Sigmoid colon (tissue), 7 donors: ENCODE results near the gene DMRTB1. TPM values are rescaled to one million over a fixed set of nuclear protein-coding genes. Genes with fewer than 3 reads are reported as not detected.

ENCODE experiments used
- DNase-seq: peaks from one replicate; pipeline ENCODE4 v3.0.0-alpha.2; 2019
- H3K27ac ChIP-seq, 4 donors: fragments of 200-600 bp; sonication (generic); one replicate each; pipeline ENCODE4 v1.5.1; 2016 to 2019; ENCODE audit warnings: mild to moderate bottlenecking in 1 of 4
- H3K27me3 ChIP-seq, 3 donors: fragments of 200-600 bp; sonication (generic); one replicate each; pipeline ENCODE4 v1.5.1; 2019; ENCODE audit warnings: mild to moderate bottlenecking in 1 of 3
- H3K36me3 ChIP-seq, 4 donors: fragments of 200-600 bp; sonication (generic); one replicate each; pipeline ENCODE4 v1.5.1; 2016 to 2019
- H3K4me1 ChIP-seq, 4 donors: fragments of 200-600 bp; sonication (generic); one replicate each; pipeline ENCODE4 v1.5.1; 2017 to 2019
- H3K4me3 ChIP-seq, 4 donors: fragments of 200-600 bp; sonication (generic); one replicate each; pipeline ENCODE4 v1.5.1; 2017 to 2019; ENCODE audit warnings: mild to moderate bottlenecking in 2 of 4, moderate library complexity in 1 of 4
- H3K9me3 ChIP-seq, 4 donors: fragments of 200-600 bp in 3 of 4; sonication (generic) in 3 of 4; one replicate each; pipeline versions ENCODE4 v1.5.1 to v1.6.1; 2013 to 2019
- EP300 ChIP-seq, 4 donors: sonication (generic); formaldehyde crosslinking; IDR thresholded peaks; one replicate each; pipeline ENCODE4 v1.6.1; 2017; ENCODE audit warnings: antibody characterized with exemption in 4 of 4
- POLR2A ChIP-seq, 2 donors: fragments of 450-650 bp; IDR thresholded peaks; one replicate each; pipeline ENCODE4 v1.6.1; 2016; ENCODE audit warnings: antibody characterized with exemption in 2 of 2, mild to moderate bottlenecking in 2 of 2, moderate library complexity in 2 of 2
- POLR2AphosphoS5 ChIP-seq, 4 donors: sonication (generic); formaldehyde crosslinking; IDR thresholded peaks; one replicate each; pipeline ENCODE4 v1.6.1; 2017; ENCODE audit warnings: antibody characterized with exemption in 4 of 4
- WGBS, 2 donors: extraction: QIAGEN DNeasy Blood & Tissue Kit; methylation state at CpG; one replicate each; pipeline ENCODE4 v1.1.7; 2013; 5-methylcytosine and 5-hydroxymethylcytosine counted together
- intact Hi-C: fragments of 100-400 bp; cut with DNase I; formaldehyde crosslinking; loops from one replicate; pipeline ENCODE4 v1.15.1; 2023
- polyA plus RNA-seq, 3 donors: library from polyadenylated mRNA; stranded (reverse); fragments of 200-250 nt; gene quantifications; one replicate each; pipeline ENCODE4 v1.2.3, GENCODE V29; 2013
- total RNA-seq, 4 donors: library from RNA; depleted of rRNA; stranded (reverse); fragments of >200 nt; gene quantifications; one replicate each; pipeline ENCODE4 v1.1.0, GENCODE V29; 2016
- TF ChIP-seq, protein P1 (sequence below), 4 experiments: fragments of 450-650 bp in 3 of 4; fragments of 200-600 bp in 1 of 4; IDR thresholded peaks; one replicate each; pipeline ENCODE4 v1.5.1; 2016 to 2019; ENCODE audit warnings: antibody characterized with exemption in 4 of 4, mild to moderate bottlenecking in 3 of 4, moderate library complexity in 2 of 4
- donor health status: healthy with polysubstance abuse.
- donor health status: Bipolar disorder and iron deficiency.
- donor health status: healthy.

Gene DMRTB1
- total and polyA plus RNA-seq, 7 donors = not detected

DNA sequence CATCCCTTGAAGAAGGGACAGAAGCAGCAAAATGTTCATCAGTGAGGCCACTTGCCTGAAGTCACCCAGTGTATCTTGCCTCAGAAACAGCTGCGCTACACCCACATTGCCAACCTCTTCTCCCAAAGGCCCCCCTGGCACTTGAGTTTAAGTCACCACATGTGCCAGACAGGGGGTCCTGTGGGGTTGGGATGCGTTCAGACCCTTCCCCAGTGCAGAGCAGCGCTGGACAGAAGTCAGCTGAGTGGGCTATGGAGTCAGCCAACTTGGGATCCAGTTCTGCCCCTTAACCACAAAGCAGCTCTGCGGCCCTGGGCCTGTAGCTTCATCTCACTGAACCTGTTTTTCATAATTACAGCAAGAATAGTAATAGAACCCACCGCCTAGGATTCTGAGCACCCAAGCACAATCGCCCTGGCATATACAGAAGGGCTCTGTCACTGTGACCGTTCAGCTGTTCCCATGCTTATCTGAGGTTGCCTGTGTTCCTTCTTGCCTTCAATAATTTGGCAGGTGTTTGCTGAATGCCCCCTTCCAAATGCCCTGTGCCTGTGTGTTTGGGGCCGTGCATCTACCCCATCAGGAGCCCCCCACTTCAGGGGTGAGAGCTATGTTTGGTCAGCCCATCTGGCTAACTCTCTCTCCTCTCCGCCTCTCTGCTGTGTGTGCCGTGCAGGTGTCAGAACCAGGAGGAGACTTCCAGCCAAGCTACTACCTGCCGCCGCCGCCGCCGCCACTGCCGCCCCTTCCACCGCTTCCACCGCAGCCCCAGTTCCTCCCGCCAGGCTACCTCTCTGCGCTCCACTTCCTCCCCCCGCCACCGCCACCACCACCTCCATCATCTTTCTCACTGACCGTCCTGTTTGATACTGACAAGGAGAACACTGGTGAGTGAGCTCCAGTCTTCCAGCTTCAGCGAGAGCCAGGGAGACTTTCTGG lies 5.0 kb downstream of the DMRTB1 start:
- DNase-seq = no peak
- WGBS, 2 donors = 88 to 89% methylated on average over 24 of the region's 24 CpGs
- Histone ChIP-seq H3K27ac (no peak overlapping the region), H3K9me3 (no peaks in the 10 kb centered on the region), H3K4me1 (no peaks in the 10 kb centered on the region), H3K36me3 (no peaks in the 10 kb centered on the region), H3K4me3 (no peak overlapping the region), H3K27me3 (no peaks in the 10 kb centered on the region)
- intact Hi-C loops = no loop called here
- TF ChIP-seq EP300 (IDR thresholded peaks at IDR 0.05) (no peak), POLR2A (IDR thresholded peaks at IDR 0.05) (no peak), POLR2AphosphoS5 (IDR thresholded peaks at IDR 0.05) (no peak)
- TF ChIP-seq, protein P1, sequence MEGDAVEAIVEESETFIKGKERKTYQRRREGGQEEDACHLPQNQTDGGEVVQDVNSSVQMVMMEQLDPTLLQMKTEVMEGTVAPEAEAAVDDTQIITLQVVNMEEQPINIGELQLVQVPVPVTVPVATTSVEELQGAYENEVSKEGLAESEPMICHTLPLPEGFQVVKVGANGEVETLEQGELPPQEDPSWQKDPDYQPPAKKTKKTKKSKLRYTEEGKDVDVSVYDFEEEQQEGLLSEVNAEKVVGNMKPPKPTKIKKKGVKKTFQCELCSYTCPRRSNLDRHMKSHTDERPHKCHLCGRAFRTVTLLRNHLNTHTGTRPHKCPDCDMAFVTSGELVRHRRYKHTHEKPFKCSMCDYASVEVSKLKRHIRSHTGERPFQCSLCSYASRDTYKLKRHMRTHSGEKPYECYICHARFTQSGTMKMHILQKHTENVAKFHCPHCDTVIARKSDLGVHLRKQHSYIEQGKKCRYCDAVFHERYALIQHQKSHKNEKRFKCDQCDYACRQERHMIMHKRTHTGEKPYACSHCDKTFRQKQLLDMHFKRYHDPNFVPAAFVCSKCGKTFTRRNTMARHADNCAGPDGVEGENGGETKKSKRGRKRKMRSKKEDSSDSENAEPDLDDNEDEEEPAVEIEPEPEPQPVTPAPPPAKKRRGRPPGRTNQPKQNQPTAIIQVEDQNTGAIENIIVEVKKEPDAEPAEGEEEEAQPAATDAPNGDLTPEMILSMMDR (IDR thresholded peaks at IDR 0.05) = no peak

DNA sequence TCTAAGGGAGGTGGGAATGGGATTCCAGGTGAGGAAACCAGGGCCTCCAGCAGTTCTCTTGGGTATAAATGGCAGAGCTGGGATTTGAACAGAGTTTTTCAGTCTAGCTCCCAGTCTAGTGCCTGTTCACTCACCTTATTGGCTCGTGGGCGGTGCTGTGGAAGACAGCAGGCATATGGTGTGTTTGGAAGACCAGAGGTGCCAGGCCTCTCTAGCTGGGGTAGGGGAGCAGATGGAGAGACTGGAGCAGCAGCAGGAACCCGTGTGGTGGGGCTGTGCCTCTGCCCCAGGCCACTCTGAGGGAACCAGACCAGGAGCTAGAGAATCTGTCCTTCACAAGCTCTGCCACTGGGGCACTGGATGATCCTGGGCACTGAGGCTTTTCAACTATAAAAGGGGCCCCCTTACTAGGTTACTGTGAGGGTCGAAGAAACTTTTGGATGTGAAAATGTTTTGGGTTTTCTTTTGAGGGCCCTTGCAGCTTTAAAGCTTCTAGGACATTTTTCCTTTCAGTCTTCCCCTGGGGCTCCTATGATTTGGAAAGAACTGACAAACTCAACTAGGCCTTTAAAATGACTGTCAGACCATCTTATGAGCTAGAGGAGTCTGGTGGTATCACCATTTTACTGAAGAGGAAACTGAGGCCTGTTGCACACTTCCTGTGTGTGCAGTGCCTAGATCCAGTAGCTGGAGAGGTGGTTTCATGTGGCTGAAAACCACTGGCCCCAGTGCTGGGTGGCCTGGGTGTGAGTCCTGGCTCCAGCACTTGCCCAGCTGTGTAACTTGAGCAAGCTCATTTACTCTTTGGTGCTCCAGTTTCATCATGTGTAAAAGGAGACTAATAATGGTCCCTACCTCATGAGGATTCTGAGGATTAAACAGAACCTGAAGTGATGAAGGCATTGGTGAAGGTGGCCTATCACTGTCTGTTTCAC lies 6.1 kb downstream of the DMRTB1 start:
- H3K9me3 ChIP-seq = no peaks in the 10 kb centered on the region
- H3K27me3 ChIP-seq = no peaks in the 10 kb centered on the region
- H3K4me3 ChIP-seq = no peak overlapping the region
- H3K36me3 ChIP-seq = no peaks in the 10 kb centered on the region
- no peak overlapping the region for H3K27ac ChIP-seq
- H3K4me1 ChIP-seq = peaks cover 0 to 3% (median 0%) of the 10 kb centered on the region in 4 donors
- no peak for DNase-seq
- intact Hi-C loops = no loop called here
- WGBS, 2 donors = 57 to 59% methylated on average over 4 of the region's 4 CpGs
- TF ChIP-seq EP300 (IDR thresholded peaks at IDR 0.05) (no peak), POLR2A (IDR thresholded peaks at IDR 0.05) (no peak), POLR2AphosphoS5 (IDR thresholded peaks at IDR 0.05) (no peak)
- TF ChIP-seq, protein P1 (IDR thresholded peaks at IDR 0.05) = no peak

DNA sequence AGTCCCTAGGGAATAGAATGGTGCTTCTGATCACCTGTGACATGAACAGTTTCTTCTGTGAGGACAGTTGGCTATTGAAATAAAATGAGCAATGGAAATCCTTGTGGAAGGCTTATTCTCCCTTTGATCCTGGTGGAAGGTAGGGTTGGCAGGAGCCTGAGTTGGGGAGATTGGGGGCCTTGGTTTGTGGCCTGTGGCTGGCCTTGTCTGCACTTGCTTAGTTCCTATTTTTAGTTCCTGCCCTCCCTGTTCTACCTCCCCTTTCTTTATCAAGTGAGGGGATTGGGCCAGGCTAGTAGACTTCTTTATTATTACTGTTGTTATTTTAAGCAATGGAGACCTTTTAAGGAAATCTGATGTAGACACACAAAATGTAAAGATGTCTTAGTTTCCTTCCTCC lies 8.2 kb downstream of the DMRTB1 start:
- Histone ChIP-seq H3K9me3 (no peaks in the 10 kb centered on the region), H3K36me3 (no peaks in the 10 kb centered on the region), H3K4me1 (peaks cover 0 to 8% (median 0%) of the 10 kb centered on the region in 4 donors), H3K4me3 (no peak overlapping the region), H3K27me3 (no peaks in the 10 kb centered on the region), H3K27ac (no peak overlapping the region)
- DNase-seq = no peak
- no peak for TF ChIP-seq POLR2A (IDR thresholded peaks at IDR 0.05)
- intact Hi-C loops = no loop called here

DNA sequence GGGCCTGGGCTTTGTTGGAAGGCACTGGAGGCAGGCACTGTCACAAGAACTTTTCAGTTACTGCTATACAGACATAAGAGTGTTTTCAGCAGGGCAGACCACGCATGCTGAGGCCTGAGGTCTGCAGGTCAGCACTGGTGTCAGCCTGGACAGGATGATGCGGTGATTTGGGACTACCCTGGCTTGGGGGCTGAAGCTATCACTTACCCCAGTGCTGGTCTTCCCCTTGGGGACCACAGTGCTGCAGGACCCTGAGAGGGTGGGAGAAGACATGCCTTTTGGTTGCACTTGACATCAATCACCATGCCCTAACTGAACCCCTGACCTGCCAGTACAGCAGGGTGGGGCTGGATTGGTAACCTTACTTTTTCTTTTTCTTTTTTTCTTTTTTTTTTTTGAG lies 9.2 kb downstream of the DMRTB1 start:
- no peak for DNase-seq
- peaks cover 0 to 8% (median 0%) of the 10 kb centered on the region in 4 donors for H3K4me1 ChIP-seq
- TF ChIP-seq POLR2A (IDR thresholded peaks at IDR 0.05) = no peak
- no peak for TF ChIP-seq POLR2AphosphoS5 (IDR thresholded peaks at IDR 0.05)
- no peak for TF ChIP-seq EP300 (IDR thresholded peaks at IDR 0.05)
- TF ChIP-seq, protein P1 (IDR thresholded peaks at IDR 0.05) = no peak
- WGBS, 2 donors = 94 to 95% methylated on average over 2 of the region's 2 CpGs
- no peaks in the 10 kb centered on the region for H3K27me3 ChIP-seq
- intact Hi-C loops = no loop called here
- no peak overlapping the region for H3K27ac ChIP-seq
- no peaks in the 10 kb centered on the region for H3K36me3 ChIP-seq
- no peak overlapping the region for H3K4me3 ChIP-seq
- no peaks in the 10 kb centered on the region for H3K9me3 ChIP-seq

DNA sequence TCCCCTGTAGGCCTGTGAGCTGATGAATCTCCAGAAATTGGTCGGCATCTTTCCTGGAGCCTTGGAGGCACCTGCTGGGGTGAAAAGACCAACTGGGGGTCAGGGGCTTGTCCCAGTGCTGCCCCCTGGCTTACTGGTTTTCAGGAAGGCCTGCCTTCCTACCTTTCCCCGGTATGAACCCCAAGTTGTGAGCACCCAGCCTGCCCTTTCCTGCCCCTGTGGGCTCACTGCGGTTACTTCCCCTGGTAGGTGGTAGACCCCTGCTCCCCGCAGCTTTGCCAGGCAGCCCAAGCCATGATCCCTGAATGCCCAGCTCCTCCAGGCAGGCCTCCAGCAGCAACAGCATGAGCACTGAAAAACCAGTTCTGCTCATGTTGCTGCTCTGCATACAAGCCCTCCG lies 10.2 kb downstream of the DMRTB1 start:
- Histone ChIP-seq H3K36me3 (no peaks in the 10 kb centered on the region), H3K4me3 (no peak overlapping the region), H3K27ac (no peak overlapping the region), H3K4me1 (peaks cover 0 to 8% (median under 1%) of the 10 kb centered on the region in 4 donors), H3K27me3 (no peaks in the 10 kb centered on the region), H3K9me3 (no peaks in the 10 kb centered on the region)
- TF ChIP-seq POLR2AphosphoS5 (IDR thresholded peaks at IDR 0.05) (no peak), EP300 (IDR thresholded peaks at IDR 0.05) (no peak), POLR2A (IDR thresholded peaks at IDR 0.05) (no peak)
- TF ChIP-seq, protein P1 (IDR thresholded peaks at IDR 0.05) = no peak
- intact Hi-C loops = no loop called here
- 87 to 91% methylated on average over 5 of the region's 5 CpGs for WGBS, 2 donors
- DNase-seq = no peak
